SU-DHL-6 (cell line): ENCODE results near the gene SYF2.

Experiments
- H2AFZ ChIP-seq: fragments of 200-600 bp; sonication (generic); 2 replicates; pipeline ENCODE4 v1.6.1; 2014; ENCODE audit warnings: low read depth, mild to moderate bottlenecking, moderate library complexity, mixed read lengths, antibody characterized with exemption, low read length; ENCODE audit not compliant: severe bottlenecking
- H3F3A ChIP-seq: fragments of 200-600 bp; shearing (Covaris generic); 2 replicates; pipeline ENCODE4 v1.6.0; 2016; ENCODE audit warnings: antibody characterized with exemption, mild to moderate bottlenecking; ENCODE audit not compliant: insufficient read depth
- H3K27ac ChIP-seq: fragments of 200-600 bp; sonication (generic); 2 replicates; pipeline ENCODE4 v1.5.1; 2016; ENCODE audit warnings: low read depth, mild to moderate bottlenecking, low read length, moderate library complexity, mixed read lengths
- H3K27me3 ChIP-seq: fragments of 200-600 bp; sonication (generic), shearing (Covaris generic); 2 replicates; pipeline ENCODE4 v1.6.0; 2014; ENCODE audit warnings: mild to moderate bottlenecking, low read length
- H3K36me3 ChIP-seq: fragments of 200-600 bp; sonication (generic); 2 replicates; pipeline ENCODE4 v1.6.1; 2014; ENCODE audit warnings: mild to moderate bottlenecking, low read length, mixed read lengths
- H3K4me2 ChIP-seq: fragments of 300-600, 200-600 bp; shearing (Covaris generic), sonication (generic); 2 replicates; pipeline ENCODE4 v1.6.0; 2014; ENCODE audit warnings: low read length, low read depth, mild to moderate bottlenecking; ENCODE audit not compliant: poor library complexity, severe bottlenecking
- H3K4me3 ChIP-seq: fragments of 200-600 bp; sonication (generic); 2 replicates; pipeline ENCODE4 v1.5.1; 2014; ENCODE audit warnings: antibody characterized with exemption, low read length, mild to moderate bottlenecking, mixed read lengths; ENCODE audit not compliant: insufficient read depth, poor library complexity, severe bottlenecking
- H3K79me2 ChIP-seq: fragments of 200-600 bp; sonication (generic); 2 replicates; pipeline ENCODE4 v1.6.1; 2014; ENCODE audit warnings: mild to moderate bottlenecking, low read length, moderate library complexity; ENCODE audit not compliant: insufficient read depth
- H3K9ac ChIP-seq: fragments of 200-600 bp; sonication (generic); 2 replicates; pipeline ENCODE4 v1.7.0; 2014; ENCODE audit warnings: mild to moderate bottlenecking, low read length
- H3K9me2 ChIP-seq: fragments of 200-600 bp; sonication (generic); replicated peaks from 2 replicates; pipeline ENCODE4 v1.6.1; 2014; ENCODE audit warnings: low read length; ENCODE audit not compliant: insufficient read depth
- H3K9me3 ChIP-seq: fragments of 200-600 bp; sonication (generic); 2 replicates; pipeline ENCODE4 v1.6.1; 2014; ENCODE audit warnings: low read length, mixed read lengths; ENCODE audit not compliant: insufficient read depth
- H4K20me1 ChIP-seq: fragments of 200-600 bp; sonication (generic); 2 replicates; pipeline ENCODE4 v1.6.1; 2014; ENCODE audit warnings: low read depth, mild to moderate bottlenecking, antibody characterized with exemption, low read length, moderate library complexity, mixed read lengths
- EZH2phosphoT487 ChIP-seq: fragments of 200-600 bp; sonication (generic), shearing (Covaris generic); conservative IDR thresholded peaks from 2 replicates; pipeline ENCODE4 v1.6.1; 2018; ENCODE audit warnings: mild to moderate bottlenecking, antibody characterized with exemption, low read length, moderate library complexity, mixed read lengths
- TF ChIP-seq, protein P1 (sequence below): fragments of 200-600 bp; sonication (generic); IDR thresholded peaks from one replicate; pipeline ENCODE4 v1.5.1; 2017; ENCODE audit warnings: antibody characterized with exemption, mild to moderate bottlenecking, low read length, moderate library complexity; ENCODE audit not compliant: insufficient read depth, poor library complexity, severe bottlenecking

Gene SYF2

DNA sequence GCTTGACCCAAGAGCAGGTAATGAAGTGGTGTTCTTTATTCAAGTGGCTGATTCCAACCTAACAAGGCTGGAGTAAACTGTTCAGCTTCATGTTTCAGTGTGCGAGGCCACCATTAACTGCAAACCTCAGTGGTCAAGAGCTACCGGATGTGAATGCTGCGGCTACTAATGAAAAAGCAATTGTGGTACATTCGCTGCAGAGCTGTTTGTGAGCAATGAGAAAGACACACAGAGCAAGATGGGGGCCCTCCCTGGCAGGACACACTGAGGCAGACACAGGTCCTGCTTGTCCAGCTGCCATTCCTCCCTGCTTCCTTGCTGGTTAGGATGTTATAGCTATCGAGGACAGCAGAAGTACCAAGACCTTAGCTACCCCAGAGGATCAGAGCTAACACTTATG is 26.1 kb downstream of the SYF2 start:
- Histone ChIP-seq H3K9me2 (no peaks in the 10 kb centered on the region), H3K4me3 (no peak overlapping the region), H3F3A (no peaks in the 10 kb centered on the region), H3K27ac (no peak overlapping the region), H3K36me3 (no peaks in the 10 kb centered on the region), H3K79me2 (no peaks in the 10 kb centered on the region), H4K20me1 (no peaks in the 10 kb centered on the region), H3K9me3 (no peaks in the 10 kb centered on the region), H3K4me2 (no peak overlapping the region), H3K27me3 (no peaks in the 10 kb centered on the region), H3K9ac (no peak overlapping the region), H2AFZ (no peak overlapping the region)
- TF ChIP-seq EZH2phosphoT487, result no peak

DNA sequence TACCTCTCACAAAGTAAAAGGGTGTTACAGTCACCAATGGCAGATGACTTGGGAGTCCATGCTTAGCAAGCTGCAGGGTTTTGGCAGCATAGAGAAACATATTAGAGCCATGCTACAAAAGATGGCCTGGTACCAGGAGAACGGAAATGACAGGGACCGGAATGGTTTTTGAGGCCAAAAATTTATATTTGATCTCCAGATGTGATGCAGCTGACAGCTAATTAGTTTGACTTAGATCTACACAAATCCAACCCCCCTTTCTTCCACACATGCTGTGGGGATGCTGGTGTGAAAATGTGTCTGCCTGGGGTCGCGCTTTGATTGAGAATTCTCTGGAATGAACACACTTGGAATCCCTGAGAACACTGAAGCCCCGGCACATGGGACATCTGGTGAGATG is 26.5 kb downstream of the SYF2 start:
- no peaks in the 10 kb centered on the region for H4K20me1 ChIP-seq
- no peaks in the 10 kb centered on the region for H3K79me2 ChIP-seq
- no peaks in the 10 kb centered on the region for H3K36me3 ChIP-seq
- no peaks in the 10 kb centered on the region for H3K9me2 ChIP-seq
- H3K4me3 ChIP-seq, result no peak overlapping the region
- H3K27ac ChIP-seq, result no peak overlapping the region
- H3K4me2 ChIP-seq, result no peak overlapping the region
- no peaks in the 10 kb centered on the region for H3K9me3 ChIP-seq
- no peaks in the 10 kb centered on the region for H3F3A ChIP-seq
- no peak overlapping the region for H3K9ac ChIP-seq
- TF ChIP-seq, protein P1, sequence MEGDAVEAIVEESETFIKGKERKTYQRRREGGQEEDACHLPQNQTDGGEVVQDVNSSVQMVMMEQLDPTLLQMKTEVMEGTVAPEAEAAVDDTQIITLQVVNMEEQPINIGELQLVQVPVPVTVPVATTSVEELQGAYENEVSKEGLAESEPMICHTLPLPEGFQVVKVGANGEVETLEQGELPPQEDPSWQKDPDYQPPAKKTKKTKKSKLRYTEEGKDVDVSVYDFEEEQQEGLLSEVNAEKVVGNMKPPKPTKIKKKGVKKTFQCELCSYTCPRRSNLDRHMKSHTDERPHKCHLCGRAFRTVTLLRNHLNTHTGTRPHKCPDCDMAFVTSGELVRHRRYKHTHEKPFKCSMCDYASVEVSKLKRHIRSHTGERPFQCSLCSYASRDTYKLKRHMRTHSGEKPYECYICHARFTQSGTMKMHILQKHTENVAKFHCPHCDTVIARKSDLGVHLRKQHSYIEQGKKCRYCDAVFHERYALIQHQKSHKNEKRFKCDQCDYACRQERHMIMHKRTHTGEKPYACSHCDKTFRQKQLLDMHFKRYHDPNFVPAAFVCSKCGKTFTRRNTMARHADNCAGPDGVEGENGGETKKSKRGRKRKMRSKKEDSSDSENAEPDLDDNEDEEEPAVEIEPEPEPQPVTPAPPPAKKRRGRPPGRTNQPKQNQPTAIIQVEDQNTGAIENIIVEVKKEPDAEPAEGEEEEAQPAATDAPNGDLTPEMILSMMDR, result no peak
- no peak for TF ChIP-seq EZH2phosphoT487
- no peaks in the 10 kb centered on the region for H3K27me3 ChIP-seq
- no peak overlapping the region for H2AFZ ChIP-seq

DNA sequence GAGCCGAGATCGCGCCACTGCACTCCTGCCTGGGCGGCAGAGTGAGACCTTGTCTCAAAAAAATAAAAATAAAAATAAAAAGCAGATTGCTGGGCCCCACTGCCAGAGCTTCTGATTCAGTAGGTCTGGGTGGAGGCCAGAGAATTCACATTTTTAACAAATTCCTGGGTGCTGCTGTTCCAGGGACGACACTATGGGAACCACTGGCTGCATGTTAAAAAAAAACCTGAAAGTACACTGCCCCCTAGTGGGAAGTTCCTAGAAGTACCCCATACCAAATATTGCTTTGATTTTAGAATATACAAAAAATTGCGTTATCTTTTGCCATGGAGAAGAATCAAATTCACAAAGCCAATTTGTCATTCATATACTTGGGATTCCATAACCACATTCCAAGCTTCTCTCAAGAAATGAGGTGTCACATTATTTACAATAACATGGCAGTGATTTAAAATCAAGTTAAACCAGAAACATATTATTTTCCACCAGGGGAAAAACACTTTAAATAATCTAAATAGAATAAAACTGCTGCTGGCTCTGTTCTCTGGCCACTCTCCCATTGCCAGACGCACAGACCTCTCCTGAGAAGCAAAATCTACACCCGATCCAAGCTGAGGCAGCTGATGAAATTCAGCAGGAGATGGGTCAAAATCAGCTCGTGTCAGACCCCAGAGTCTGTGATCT is 27.4 kb downstream of the SYF2 start:
- no peaks in the 10 kb centered on the region for H3K27me3 ChIP-seq
- TF ChIP-seq, protein P1, result peak; percentile 53
- TF ChIP-seq EZH2phosphoT487, result no peak
- H3K4me2 ChIP-seq, result no peak overlapping the region
- H3K4me3 ChIP-seq, result no peak overlapping the region
- no peaks in the 10 kb centered on the region for H3F3A ChIP-seq
- H3K9ac ChIP-seq, result no peak overlapping the region
- no peaks in the 10 kb centered on the region for H3K9me3 ChIP-seq
- H3K27ac ChIP-seq, result no peak overlapping the region
- no peaks in the 10 kb centered on the region for H3K36me3 ChIP-seq
- no peaks in the 10 kb centered on the region for H3K9me2 ChIP-seq
- no peak overlapping the region for H2AFZ ChIP-seq
- no peaks in the 10 kb centered on the region for H3K79me2 ChIP-seq
- H4K20me1 ChIP-seq, result no peaks in the 10 kb centered on the region

DNA sequence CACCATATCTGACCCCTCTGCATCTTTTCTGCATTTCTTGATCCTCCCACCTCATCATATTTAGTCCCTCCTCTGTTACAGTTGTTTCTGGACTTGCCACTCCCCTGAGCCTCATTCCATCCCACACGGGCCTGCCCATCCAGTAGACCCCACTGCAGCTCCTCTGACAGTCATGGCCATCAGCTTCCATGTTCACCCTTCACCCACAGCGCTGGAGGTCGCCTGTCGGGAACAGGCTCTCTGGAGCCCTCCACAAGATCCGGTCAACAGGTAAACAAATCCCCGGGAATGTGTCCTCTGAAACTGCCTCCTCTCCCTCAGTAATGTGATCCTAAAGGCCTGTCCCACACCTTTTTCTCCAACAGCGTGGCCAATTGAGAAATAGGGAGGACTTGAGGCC is 31.3 kb downstream of the SYF2 start:
- H3K27ac ChIP-seq, result no peak overlapping the region
- no peaks in the 10 kb centered on the region for H3K9me3 ChIP-seq
- H3K9me2 ChIP-seq, result no peaks in the 10 kb centered on the region
- no peak overlapping the region for H3K9ac ChIP-seq
- no peaks in the 10 kb centered on the region for H3K79me2 ChIP-seq
- H2AFZ ChIP-seq, result no peak overlapping the region
- no peak overlapping the region for H3K4me3 ChIP-seq
- no peaks in the 10 kb centered on the region for H3F3A ChIP-seq
- H3K4me2 ChIP-seq, result no peak overlapping the region
- no peaks in the 10 kb centered on the region for H3K27me3 ChIP-seq
- H3K36me3 ChIP-seq, result no peaks in the 10 kb centered on the region
- H4K20me1 ChIP-seq, result no peaks in the 10 kb centered on the region
- no peak for TF ChIP-seq EZH2phosphoT487
- TF ChIP-seq, protein P1, result no peak
